GM12801 (cell line): ENCODE measurements around the gene GSG1L.

Source experiments
- CTCF ChIP-seq: IDR thresholded peaks from one replicate; pipeline ENCODE4 v1.5.1; 2011; ENCODE audit warnings: control low read depth; ENCODE audit not compliant: insufficient read length; ENCODE audit errors: extremely low read depth

GSG1L gene

DNA sequence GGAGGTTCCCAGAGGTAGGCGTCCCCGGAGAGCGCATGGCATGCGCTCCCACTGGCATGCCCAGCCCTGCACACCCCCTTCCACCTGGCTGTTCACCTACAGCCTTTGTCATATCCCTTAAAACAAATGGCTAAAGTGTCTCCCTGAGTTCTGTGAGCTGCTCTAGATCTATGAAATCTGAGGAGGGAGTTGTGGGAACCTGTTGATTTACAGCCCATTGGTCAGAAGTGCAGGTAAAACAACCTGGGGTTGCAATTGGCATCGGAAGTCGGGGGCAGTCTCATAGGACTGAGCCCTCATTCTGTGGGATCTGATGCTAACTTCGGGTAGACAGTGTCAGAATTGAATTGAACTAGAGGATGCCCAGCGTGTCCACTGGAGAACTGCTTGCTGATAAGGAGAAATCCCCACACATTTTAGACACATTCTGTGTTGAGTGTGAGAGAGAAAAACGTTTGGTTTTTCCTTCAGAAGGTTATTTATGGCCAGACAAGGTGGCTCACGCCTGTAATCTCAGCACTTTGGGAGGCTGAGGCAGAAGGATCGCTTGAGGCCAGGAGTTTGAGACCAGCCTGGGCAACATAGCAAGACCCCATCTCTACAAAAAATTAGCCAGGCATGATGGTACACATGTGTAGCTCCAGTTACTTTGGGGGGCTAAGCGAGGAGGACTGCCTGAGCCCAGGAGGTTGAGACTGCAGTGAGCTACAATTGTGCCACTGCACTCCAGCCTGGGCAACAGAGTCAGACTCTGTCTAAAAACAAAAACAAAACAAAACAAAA, 22.1 kb upstream of the GSG1L start:
- no peak for TF ChIP-seq CTCF

GRCh38 chr16:28084209-28084608, 20.7 kb upstream of the GSG1L start:
- no peak for TF ChIP-seq CTCF

GRCh38 chr16:28082624-28083023, 19.1 kb upstream of the GSG1L start:
- no peak for TF ChIP-seq CTCF

- no peak for TF ChIP-seq CTCF
These were observed 18.0 kb upstream of the GSG1L start for GRCh38 chr16:28081391-28081968.

GRCh38 chr16:28078261-28078660, 14.7 kb upstream of the GSG1L start:
- TF ChIP-seq CTCF = no peak

GRCh38 chr16:28073836-28074235, 10.3 kb upstream of the GSG1L start:
- no peak for TF ChIP-seq CTCF

GRCh38 chr16:28072087-28072486, 8.6 kb upstream of the GSG1L start:
- TF ChIP-seq CTCF = no peak
